Stimulated activated CD4-positive, alpha-beta T cell treated with anti-CD3 and anti-CD28 coated beads, Interleukin-2, amount 100 ng/mL, for 48 hours (primary cell): ENCODE data around the gene SOHLH1.

Source experiments
- DNase-seq, 2 donors: peaks; one replicate each; pipeline ENCODE4 v3.0.0-alpha.2; 2020

The SOHLH1 gene

DNA sequence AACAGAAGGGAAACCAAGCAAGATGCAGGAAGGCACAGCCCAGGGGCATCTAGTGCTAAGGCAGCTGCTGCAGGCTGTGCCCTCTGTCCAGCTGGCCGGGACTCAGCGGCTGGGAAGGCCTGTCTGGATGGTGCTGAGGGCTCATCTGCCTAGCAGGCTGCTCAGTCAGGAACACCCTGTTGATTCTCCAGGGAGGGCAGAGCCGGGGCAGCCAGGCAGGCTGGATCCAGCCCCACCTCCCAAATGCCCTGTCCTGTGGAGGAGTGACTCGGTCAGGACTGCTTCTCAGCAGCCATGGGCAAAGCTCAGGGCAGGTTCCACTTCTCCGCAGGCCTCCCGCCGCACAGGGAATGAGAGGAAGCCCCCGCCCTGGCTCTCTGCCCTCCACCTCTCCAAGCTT, 44.0 kb downstream of the SOHLH1 start:
- no peak for DNase-seq

DNA sequence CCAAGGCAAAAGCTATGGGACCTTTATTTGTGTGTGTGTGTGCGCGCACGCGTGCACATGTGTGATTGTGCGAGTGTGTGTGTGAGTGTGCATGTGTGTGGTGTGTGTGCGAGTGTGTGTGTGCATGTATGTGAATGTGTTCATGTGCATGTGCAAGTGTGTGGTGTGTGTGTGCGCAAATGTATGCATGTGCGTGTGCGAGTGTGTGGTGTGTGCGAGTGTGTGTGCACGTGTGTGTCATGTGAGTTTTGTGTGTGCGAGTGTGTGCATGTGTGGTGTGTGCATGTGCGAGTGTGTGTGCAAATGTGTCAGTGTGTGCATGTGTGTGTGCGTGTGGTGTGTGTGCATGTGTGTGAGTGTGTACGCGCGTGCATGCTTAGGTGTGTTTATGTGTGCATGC, 48.9 kb downstream of the SOHLH1 start:
- no peak for DNase-seq

DNA sequence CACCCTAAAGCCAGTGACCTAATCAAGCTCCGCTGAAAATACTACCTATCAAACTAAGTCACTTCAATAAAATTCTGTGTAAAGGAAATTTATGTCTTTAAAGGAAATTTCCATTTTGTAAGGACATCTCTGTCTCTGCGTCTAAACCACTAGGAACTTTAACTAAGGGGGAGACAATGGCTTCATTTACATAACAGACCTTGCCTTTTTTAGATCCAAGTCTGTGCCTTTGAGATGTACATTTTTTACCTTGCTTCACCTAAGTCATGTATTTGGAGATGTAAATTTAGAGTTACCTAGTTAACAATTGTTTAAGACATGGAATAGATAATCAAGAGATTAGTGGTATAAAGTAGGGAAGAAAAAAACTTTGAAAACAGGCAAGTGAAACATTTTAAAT, 49.8 kb downstream of the SOHLH1 start:
- DNase-seq = no peak

DNA sequence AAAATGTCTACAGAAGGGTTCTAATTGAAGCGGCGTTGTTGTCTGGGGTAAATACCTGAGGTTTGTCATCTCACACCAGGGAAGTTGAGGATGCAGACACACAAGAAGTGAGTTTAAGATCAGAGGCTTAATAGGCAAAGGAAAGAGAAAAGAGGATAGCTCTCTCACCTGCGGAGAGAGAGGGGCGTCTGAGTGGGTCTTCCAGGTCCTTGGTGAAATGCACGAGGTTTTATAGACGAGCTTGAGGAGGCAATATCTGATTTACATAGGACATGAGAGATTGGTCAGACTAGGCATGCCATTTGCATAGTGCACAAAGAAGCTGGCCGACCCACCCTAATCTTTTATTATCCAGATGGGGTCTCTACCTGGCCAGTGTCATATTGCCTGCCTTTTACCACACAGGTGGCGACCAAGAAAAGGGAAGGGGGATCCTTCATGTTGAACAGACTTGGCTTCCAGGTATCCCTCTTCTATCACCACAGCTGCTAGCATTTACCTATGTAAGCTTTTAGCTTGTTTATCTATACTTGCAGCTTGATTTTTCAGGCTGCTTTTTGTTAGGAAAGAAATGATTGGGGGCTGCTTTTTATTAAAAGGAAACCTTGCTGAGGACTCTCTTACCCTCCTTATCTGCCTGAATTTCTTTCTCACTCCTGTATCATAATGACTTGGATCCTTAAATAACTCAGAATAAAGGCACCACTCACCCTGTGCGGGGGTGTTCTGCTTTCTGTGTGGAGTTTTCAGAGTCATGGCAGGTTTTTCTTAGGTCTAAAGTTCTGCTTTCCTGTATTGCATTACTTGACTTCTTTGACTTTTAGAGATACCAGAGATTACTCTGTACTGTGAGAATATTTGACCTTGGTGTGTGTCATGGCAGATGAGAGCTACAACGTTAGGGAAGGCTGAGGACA, 50.5 kb downstream of the SOHLH1 start:
- no peak for DNase-seq

DNA sequence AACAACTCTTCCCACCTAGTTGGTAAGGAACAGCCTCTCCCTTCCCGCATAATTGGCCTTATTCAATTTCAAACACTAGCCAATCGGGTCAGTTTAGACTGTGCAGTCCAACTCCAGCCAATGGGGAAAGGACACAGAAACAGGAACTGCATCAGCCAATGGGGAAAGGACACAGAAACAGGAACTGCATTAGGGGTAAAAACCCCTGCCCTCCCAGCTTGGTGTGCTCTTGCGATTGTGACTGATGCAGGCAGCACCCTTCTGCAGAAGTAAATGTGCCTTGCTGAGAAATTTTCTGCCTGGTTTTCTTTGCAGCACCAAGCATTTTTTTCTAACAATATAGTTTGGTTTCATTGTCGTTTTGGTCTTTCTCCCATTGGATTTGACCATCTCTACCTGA, 51.4 kb downstream of the SOHLH1 start:
- DNase-seq = no peak

DNA sequence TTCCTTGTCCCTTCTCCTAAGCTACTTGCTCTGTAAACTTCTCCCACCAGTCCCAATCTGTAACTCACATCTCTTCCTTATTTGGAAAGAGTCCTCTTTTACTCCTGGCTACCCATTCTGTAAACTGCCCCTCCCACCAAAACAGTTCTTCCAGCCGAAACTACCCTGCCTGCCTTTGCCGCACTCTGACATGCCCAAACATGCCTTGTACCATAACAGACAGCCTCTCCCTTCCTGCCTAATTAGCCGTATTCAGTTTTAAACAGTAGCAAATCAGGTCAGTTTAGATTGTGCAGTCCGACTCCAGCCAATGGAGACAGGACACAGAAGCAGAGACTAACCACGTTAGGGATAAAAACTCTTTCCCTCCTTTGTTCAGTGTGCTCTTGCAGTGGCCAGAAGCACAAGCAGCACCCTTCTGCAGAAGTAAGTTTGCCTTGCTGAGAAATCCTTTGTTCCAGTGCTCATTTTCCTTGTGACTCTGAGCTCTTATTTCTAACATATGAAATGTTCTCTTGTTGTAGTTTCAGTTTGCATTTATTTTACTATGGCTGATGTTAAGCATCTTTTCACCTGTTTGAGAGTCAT, 54.6 kb downstream of the SOHLH1 start:
- no peak for DNase-seq
